Stimulated activated CD4-positive, alpha-beta T cell treated with anti-CD3 and anti-CD28 coated beads, TNF-alpha, amount 100 ng/mL, for 1 hour (primary cell): ENCODE data around the gene ZNF212.

ENCODE experiments used
- DNase-seq, 3 donors: peaks; one replicate each; pipeline ENCODE4 v3.0.0-alpha.2; 2020; ENCODE audit warnings: low read depth in 3 of 3, low spot score in 1 of 3

ZNF212 gene

GRCh38 chr7:149284850-149285585 is 45.6 kb downstream of the ZNF212 start:
- DNase-seq = peak; percentile 96 to 98 (median 96)

DNA sequence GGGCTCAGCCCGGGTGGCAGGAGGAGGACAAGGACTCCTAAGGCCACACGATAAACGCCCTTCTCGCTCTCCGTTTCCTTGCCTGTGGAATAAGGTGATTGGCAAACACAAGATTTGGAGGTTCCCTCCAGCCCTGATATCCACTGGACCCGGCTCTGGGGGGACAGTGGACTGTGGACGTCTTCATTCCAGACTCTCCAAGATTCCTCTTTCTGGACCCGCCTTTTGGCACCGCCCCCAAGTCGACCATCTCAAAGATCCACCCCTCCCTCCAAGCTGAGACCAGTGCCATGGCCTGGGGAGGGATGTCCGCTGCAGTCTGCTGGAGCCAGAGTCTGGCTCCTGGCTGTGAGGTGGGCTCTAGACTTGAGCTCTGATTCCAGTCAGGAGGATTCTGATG is 46.2 kb downstream of the ZNF212 start:
- no peak for DNase-seq

- no peak for DNase-seq
Observed at GRCh38 chr7:149286811-149287400, 47.5 kb downstream of the ZNF212 start.

DNA sequence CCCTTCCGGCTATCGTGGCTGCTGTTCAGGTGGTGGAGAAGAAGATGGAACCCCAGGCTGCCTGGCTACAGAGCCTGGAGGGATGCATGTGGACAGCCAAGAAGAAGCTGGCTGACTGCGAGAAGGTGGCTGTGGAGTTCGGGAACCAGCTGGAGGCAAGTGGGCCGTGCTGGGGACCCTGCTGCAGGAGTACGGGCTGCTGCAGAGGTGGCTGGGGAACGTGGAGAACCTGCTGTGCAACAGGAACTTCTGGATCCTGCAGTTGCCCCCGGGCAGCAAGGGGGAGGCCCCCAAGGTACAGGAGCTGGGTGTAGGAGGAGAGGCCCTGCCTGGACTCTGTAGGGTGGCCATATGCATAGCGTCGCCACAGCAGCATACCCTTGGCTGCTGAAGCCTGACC is 48.2 kb downstream of the ZNF212 start:
- no peak for DNase-seq

GRCh38 chr7:149289262-149289661 is 49.8 kb downstream of the ZNF212 start:
- no peak for DNase-seq

- DNase-seq = no peak
Observed at GRCh38 chr7:149289856-149290255, 50.4 kb downstream of the ZNF212 start.

- no peak for DNase-seq
Observed at GRCh38 chr7:149291036-149291780, 51.8 kb downstream of the ZNF212 start.

GRCh38 chr7:149291781-149292461 is 52.5 kb downstream of the ZNF212 start:
- no peak for DNase-seq

- DNase-seq = no peak
Observed at GRCh38 chr7:149292462-149292823, 53.0 kb downstream of the ZNF212 start.

DNA sequence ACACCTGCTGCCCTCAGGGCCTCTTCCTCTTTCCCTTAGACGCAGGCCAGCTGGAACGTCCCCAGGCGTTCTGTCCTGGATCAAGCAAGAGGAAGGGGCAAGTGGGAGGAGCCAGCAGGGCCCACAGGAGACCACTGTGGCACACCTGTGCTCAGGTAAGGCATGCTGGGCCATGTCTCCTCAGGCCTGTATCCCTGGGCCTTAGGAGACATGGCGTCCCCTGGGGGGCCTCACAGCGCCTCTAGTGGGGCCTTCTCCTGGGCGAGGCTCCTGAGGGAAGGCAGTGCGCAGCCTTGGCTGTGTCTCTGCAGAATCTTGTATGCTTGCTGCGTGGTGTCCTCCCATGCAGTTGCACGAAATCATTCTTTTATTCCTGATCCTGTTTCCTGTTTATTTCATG is 53.9 kb downstream of the ZNF212 start:
- no peak for DNase-seq

DNA sequence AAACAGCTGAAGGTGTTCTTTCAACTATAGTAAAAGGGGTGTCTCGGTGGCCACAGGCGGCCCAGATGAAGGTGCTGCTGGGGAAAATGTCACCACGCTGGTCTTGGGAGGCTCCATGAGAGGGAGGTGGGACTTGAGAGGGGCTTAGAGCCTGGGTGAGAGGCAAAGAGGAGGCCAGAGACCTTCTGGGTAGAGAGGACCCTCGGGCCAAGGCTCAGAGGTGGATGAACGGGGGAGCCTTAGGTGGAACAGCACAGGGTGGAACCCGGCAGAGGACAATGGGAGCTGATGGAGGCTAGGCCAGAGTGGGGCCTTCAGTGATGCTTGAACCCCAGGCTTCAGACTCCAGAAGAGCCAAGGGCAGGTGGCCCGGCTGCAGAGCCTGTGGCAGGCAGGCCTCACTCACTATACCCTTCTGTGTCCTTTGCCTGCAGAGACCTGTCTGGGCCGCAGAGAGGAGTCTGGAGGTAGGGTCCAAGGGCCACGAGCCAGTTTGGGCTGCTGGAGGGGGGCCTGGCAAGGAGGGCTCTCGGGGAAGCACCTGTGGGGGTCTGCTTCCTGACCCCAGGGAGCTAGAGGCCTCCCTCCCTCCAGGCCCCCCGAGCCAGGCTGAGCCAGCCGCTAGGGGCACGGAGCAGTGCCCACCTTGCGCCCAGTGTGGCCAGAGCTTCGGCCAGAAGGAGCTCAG is 54.6 kb downstream of the ZNF212 start:
- DNase-seq = no peak

- DNase-seq = no peak
Observed at GRCh38 chr7:149294634-149295480, 55.4 kb downstream of the ZNF212 start.

DNA sequence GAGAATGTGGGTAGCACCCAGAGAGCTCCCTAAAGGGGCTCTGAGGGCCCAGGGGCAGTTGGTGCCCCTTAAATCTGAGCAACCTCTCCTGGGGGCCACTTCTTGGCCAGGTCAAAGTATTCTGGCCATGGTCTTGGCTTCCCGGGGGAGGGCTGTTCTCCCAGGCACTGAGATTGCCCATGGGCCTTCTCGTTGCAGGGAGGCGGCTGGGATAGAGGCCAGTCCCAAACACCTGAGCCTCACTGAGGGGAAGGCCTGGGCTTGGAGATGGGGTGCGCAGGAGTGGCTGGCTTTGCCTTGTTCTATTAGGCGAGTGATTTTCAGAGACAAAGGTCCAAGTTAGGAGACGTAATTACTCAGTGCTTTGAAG is 56.0 kb downstream of the ZNF212 start:
- DNase-seq = no peak

DNA sequence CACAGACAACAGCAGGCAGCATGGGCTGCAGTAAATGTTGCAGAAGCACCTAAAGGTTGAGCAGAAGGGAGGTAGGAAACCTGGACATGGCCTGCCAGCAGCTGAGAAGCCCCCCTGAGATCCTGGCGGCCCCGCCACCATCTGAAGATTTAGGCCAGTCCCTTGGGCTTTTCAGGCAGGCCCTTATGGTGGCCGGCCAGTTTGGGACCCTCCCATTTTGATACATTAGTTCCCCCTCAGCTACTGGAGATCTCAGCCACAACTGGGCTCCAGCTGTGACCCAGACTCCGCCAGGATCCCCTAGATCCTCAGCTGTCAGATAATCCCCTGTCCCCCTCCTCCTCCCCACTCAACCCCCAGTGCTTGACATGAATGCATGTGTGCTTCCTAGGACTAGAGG is 56.9 kb downstream of the ZNF212 start:
- no peak for DNase-seq

- DNase-seq = no peak
Observed at GRCh38 chr7:149297034-149297755, 57.7 kb downstream of the ZNF212 start.

DNA sequence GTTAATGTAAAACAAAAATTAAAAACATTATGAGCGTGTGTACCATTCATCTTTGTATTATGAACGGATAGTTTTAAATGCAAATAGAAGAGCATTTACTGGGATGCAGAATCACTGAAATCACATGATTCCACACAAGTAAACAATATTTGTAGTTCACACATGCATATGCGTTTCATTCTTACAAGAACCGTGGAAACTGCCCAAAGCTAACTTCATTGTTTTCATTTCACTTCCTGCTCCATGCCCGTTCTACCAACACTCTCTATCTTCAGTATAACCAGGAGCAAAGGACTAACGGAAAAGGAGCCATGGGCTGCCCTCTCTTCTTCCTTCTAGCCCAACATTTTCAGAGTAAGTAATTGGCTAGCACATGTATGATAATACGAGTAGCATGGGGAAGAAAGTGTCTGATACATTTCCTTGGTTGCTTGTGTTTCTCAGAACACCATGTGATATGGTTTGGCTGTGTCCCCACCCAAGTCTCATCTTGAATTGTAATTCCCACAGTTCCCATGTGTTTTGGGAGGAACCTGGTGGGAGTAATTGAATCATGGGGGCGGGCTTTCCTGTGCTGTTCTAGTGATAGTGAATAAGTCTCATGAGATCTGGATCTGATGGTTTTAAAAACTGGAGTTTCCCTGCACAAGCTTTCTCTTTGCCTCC is 61.3 kb downstream of the ZNF212 start:
- no peak for DNase-seq

DNA sequence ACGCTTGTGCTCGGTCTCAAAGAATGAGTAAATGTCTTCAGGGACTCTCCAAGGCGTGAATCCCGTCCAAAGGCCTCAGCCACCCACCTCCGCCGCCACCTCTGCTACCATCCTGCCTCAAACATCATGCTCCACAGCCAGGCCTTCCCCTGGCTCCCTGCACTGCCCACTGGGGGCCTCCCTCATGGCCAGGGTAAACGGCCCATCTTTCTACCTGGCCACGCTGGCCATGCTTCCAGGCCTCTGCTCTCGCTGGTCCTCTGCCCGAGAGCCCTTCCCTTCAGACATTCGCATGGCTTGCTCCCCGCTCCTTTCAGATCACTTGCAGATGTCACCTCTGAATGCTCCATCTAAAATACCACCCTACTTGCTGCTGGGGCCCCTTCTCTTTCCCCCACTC is 62.8 kb downstream of the ZNF212 start:
- no peak for DNase-seq

GRCh38 chr7:149302865-149303264 is 63.4 kb downstream of the ZNF212 start:
- DNase-seq = no peak

GRCh38 chr7:149304006-149304405 is 64.6 kb downstream of the ZNF212 start:
- no peak for DNase-seq
